Measurements from ENCODE around the gene IFRD1. TPM values are rescaled to one million over a fixed set of nuclear protein-coding genes. Genes with fewer than 3 reads are reported as not detected.

IFRD1 gene
- total and polyA plus RNA-seq, 2 donors from 2014 or later, result 24.1 to 31.5 TPM

DNA sequence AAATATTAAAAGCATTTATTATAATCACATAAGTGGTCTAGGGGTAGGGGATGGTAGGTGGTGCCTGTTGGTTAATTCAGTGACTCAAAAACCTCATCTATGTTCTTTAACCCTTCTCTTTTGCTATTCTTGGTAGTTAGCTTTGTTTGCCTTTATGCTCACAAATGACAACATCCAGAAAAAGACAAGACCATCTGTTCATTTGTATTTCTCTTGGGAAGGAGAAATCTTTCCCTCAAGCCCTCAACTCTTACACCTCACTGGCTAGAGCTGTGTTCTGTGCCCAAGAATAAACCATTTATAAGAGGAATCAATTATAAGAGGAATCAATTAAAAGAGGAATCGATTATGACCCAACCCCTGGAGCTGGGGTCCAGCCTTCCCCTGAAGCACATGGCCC lies 10.8 kb upstream of the IFRD1 start:
- H3K36me3 ChIP-seq (ENCODE audit: control insufficient read depth in 2 of 3, insufficient read depth in 3 of 3, low read length in 3 of 3), result no peaks in the 10 kb centered on the region
- no peaks in the 10 kb centered on the region for H3K9me3 ChIP-seq (ENCODE audit: control insufficient read depth in 2 of 3, insufficient read depth in 1 of 3, low read length in 3 of 3)
- H3K4me3 ChIP-seq (ENCODE audit: low read length in 3 of 3), result no peak overlapping the region
- no peak overlapping the region for H3K9ac ChIP-seq (ENCODE audit: low read length in 3 of 3)
- no peak for TF ChIP-seq CTCF (IDR thresholded peaks at IDR 0.05; ENCODE audit: borderline replicate concordance, extremely low read depth, insufficient read depth)
- intact Hi-C loops (cut with DNase I), result no loop called here
- no peaks in the 10 kb centered on the region for H3K27me3 ChIP-seq (ENCODE audit: control insufficient read depth, insufficient read depth, low read length)
- no peak overlapping the region for H3K27ac ChIP-seq (ENCODE audit: low read depth in 2 of 2, low read length in 2 of 2)
- no peak for DNase-seq
- no peaks in the 10 kb centered on the region for H3K4me1 ChIP-seq (ENCODE audit: control insufficient read depth in 2 of 3, insufficient read depth in 2 of 3, low read depth in 1 of 3, low read length in 3 of 3)
- no peak for FAIRE-seq

- H3K9me3 ChIP-seq (ENCODE audit: control insufficient read depth in 2 of 3, insufficient read depth in 1 of 3, low read length in 3 of 3), result no peaks in the 10 kb centered on the region
- H3K4me3 ChIP-seq (ENCODE audit: low read length in 3 of 3), result no peak overlapping the region
- intact Hi-C loops (cut with DNase I), result no loop called here
- no peaks in the 10 kb centered on the region for H3K27me3 ChIP-seq (ENCODE audit: control insufficient read depth, insufficient read depth, low read length)
- no peak for TF ChIP-seq CTCF (IDR thresholded peaks at IDR 0.05; ENCODE audit: borderline replicate concordance, extremely low read depth, insufficient read depth)
- FAIRE-seq, result no peak
- no peaks in the 10 kb centered on the region for H3K36me3 ChIP-seq (ENCODE audit: control insufficient read depth in 2 of 3, insufficient read depth in 3 of 3, low read length in 3 of 3)
- H3K4me1 ChIP-seq (ENCODE audit: control insufficient read depth in 2 of 3, insufficient read depth in 2 of 3, low read depth in 1 of 3, low read length in 3 of 3), result no peaks in the 10 kb centered on the region
- H3K9ac ChIP-seq (ENCODE audit: low read length in 3 of 3), result no peak overlapping the region
- no peak for DNase-seq
- H3K27ac ChIP-seq (ENCODE audit: low read depth in 2 of 2, low read length in 2 of 2), result no peak overlapping the region
Measured at GRCh38 chr7:112442210-112442609, 8.1 kb upstream of the IFRD1 start.

DNA sequence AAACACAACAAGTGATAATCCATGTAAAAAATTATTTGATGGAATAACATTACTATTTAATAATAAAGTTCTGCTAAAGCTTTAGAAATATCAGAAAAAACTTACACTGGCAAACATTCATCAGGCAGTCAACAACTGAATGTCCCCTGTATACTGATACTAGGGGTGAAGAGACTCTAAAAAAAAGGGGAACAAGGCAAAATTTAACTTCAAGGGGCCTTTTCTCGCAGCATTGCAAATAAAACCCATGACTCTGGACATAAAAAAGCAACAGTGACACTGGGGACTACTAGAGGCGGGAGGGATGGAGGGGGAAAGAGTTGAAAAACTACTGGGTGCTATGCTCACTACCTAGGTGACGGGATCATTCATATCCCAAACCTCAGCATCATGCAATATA lies 5.8 kb upstream of the IFRD1 start:
- Histone ChIP-seq H3K36me3 (ENCODE audit: control insufficient read depth in 2 of 3, insufficient read depth in 3 of 3, low read length in 3 of 3) (no peaks in the 10 kb centered on the region), H3K4me1 (ENCODE audit: control insufficient read depth in 2 of 3, insufficient read depth in 2 of 3, low read depth in 1 of 3, low read length in 3 of 3) (no peaks in the 10 kb centered on the region), H3K27ac (ENCODE audit: low read depth in 2 of 2, low read length in 2 of 2) (no peak overlapping the region), H3K27me3 (ENCODE audit: control insufficient read depth, insufficient read depth, low read length) (no peaks in the 10 kb centered on the region), H3K9me3 (ENCODE audit: control insufficient read depth in 2 of 3, insufficient read depth in 1 of 3, low read length in 3 of 3) (no peaks in the 10 kb centered on the region), H3K4me3 (ENCODE audit: low read length in 3 of 3) (no peak overlapping the region), H3K9ac (ENCODE audit: low read length in 3 of 3) (no peak overlapping the region)
- FAIRE-seq, result no peak
- DNase-seq, result no peak
- no peak for TF ChIP-seq CTCF (IDR thresholded peaks at IDR 0.05; ENCODE audit: borderline replicate concordance, extremely low read depth, insufficient read depth)
- intact Hi-C loops (cut with DNase I), result no loop called here

GRCh38 chr7:112446431-112446830 lies 3.8 kb upstream of the IFRD1 start:
- no peak for TF ChIP-seq CTCF (IDR thresholded peaks at IDR 0.05; ENCODE audit: borderline replicate concordance, extremely low read depth, insufficient read depth)
- Histone ChIP-seq H3K27ac (ENCODE audit: low read depth in 2 of 2, low read length in 2 of 2) (no peak overlapping the region), H3K9ac (ENCODE audit: low read length in 3 of 3) (no peak overlapping the region), H3K36me3 (ENCODE audit: control insufficient read depth in 2 of 3, insufficient read depth in 3 of 3, low read length in 3 of 3) (no peaks in the 10 kb centered on the region), H3K4me3 (ENCODE audit: low read length in 3 of 3) (no peak overlapping the region), H3K27me3 (ENCODE audit: control insufficient read depth, insufficient read depth, low read length) (no peaks in the 10 kb centered on the region), H3K9me3 (ENCODE audit: control insufficient read depth in 2 of 3, insufficient read depth in 1 of 3, low read length in 3 of 3) (no peaks in the 10 kb centered on the region), H3K4me1 (ENCODE audit: control insufficient read depth in 2 of 3, insufficient read depth in 2 of 3, low read depth in 1 of 3, low read length in 3 of 3) (no peaks in the 10 kb centered on the region)
- intact Hi-C loops (cut with DNase I), result no loop called here
- FAIRE-seq (no peak), DNase-seq (no peak)
